ENCODE measurements around the gene PLXNA2. TPM values are rescaled to one million over a fixed set of nuclear protein-coding genes. Genes with fewer than 3 reads are reported as not detected.

Gene PLXNA2
- total RNA-seq, 1 donor from 2014 or later = 17.7 TPM

DNA sequence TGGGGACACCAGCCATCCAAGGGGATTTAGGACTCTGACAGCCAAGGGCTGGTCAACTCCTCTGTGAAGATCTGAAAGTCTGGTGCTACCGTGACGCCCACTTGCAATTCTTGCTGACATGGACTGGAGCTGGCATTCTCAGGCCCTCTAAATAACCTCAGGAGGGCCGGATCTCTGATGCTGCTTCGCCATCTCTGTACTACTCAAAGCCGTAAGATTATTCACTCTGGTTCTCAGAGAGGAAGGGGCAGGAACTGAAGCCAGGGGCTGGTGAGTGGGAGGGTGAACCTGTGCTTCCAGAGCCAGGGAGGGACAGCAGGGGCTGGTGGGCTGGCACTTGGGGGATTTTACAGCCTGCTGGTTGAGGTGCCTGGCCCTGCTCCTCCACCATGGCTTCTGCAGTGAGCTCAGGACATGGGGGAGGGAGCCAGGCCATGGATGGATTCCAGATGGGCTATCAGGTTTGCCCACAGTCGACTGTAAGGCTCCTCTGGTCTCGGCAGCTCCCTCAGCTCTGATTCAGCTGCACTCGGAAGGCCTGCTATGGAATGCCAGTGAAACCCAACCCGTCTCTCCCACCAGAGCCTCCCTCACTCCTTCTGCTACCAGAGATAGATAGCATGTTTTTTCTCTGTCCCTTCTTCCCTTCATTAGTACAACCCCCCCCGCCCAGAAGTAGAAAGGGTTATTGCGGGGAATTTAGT is 84.5 kb downstream of the PLXNA2 start:
- no peak overlapping the region for H2AFZ ChIP-seq (ENCODE audit: low read depth, low read length)
- no peak overlapping the region for H3K27ac ChIP-seq (ENCODE audit: low read depth, low read length)
- no peaks in the 10 kb centered on the region for H3K9me3 Mint-ChIP-seq (ENCODE audit: unreplicated experiment)
- H3K79me2 ChIP-seq (ENCODE audit: insufficient read depth, low read length) = no peaks in the 10 kb centered on the region
- no peak overlapping the region for H3K4me3 ChIP-seq (ENCODE audit: insufficient read depth, low read depth, low read length)
- peaks cover 29% of the 10 kb centered on the region for H3K4me1 Mint-ChIP-seq (ENCODE audit: low read depth, unreplicated experiment)
- H3K36me3 Mint-ChIP-seq (ENCODE audit: low read depth, unreplicated experiment) = peaks cover 4% of the 10 kb centered on the region
- no peak for TF ChIP-seq EZH2 (IDR thresholded peaks at IDR 0.05; ENCODE audit: insufficient read depth, low read length)
- TF ChIP-seq, protein P1, sequence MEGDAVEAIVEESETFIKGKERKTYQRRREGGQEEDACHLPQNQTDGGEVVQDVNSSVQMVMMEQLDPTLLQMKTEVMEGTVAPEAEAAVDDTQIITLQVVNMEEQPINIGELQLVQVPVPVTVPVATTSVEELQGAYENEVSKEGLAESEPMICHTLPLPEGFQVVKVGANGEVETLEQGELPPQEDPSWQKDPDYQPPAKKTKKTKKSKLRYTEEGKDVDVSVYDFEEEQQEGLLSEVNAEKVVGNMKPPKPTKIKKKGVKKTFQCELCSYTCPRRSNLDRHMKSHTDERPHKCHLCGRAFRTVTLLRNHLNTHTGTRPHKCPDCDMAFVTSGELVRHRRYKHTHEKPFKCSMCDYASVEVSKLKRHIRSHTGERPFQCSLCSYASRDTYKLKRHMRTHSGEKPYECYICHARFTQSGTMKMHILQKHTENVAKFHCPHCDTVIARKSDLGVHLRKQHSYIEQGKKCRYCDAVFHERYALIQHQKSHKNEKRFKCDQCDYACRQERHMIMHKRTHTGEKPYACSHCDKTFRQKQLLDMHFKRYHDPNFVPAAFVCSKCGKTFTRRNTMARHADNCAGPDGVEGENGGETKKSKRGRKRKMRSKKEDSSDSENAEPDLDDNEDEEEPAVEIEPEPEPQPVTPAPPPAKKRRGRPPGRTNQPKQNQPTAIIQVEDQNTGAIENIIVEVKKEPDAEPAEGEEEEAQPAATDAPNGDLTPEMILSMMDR (IDR thresholded peaks at IDR 0.05; ENCODE audit: insufficient read depth, low read depth, low read length) = no peak
- H3K9me3 ChIP-seq (ENCODE audit: insufficient read depth, low read depth, low read length) = no peaks in the 10 kb centered on the region
- FAIRE-seq = no peak
- peak; percentile 89 for DNase-seq (ENCODE audit: low read depth)
- peak overlapping the region; percentile 25 for H3K9ac ChIP-seq (ENCODE audit: low read length)
- H3K4me1 ChIP-seq (ENCODE audit: insufficient read depth, low read length) = peaks cover 40% of the 10 kb centered on the region
- H3K36me3 ChIP-seq (ENCODE audit: insufficient read depth, low read length) = no peaks in the 10 kb centered on the region
- H3K27ac Mint-ChIP-seq (ENCODE audit: unreplicated experiment) = peak overlapping the region; percentile 42
- H3K27me3 ChIP-seq (ENCODE audit: insufficient read depth, low read length) = no peaks in the 10 kb centered on the region
- H3K4me2 ChIP-seq (ENCODE audit: low read length) = peak overlapping the region; percentile 42
- H3K4me3 Mint-ChIP-seq (ENCODE audit: unreplicated experiment) = peak overlapping the region; percentile 21
- no peaks in the 10 kb centered on the region for H4K20me1 ChIP-seq (ENCODE audit: insufficient read depth, low read length)
- H3K27me3 Mint-ChIP-seq (ENCODE audit: low read depth, unreplicated experiment) = peaks cover 24% of the 10 kb centered on the region

DNA sequence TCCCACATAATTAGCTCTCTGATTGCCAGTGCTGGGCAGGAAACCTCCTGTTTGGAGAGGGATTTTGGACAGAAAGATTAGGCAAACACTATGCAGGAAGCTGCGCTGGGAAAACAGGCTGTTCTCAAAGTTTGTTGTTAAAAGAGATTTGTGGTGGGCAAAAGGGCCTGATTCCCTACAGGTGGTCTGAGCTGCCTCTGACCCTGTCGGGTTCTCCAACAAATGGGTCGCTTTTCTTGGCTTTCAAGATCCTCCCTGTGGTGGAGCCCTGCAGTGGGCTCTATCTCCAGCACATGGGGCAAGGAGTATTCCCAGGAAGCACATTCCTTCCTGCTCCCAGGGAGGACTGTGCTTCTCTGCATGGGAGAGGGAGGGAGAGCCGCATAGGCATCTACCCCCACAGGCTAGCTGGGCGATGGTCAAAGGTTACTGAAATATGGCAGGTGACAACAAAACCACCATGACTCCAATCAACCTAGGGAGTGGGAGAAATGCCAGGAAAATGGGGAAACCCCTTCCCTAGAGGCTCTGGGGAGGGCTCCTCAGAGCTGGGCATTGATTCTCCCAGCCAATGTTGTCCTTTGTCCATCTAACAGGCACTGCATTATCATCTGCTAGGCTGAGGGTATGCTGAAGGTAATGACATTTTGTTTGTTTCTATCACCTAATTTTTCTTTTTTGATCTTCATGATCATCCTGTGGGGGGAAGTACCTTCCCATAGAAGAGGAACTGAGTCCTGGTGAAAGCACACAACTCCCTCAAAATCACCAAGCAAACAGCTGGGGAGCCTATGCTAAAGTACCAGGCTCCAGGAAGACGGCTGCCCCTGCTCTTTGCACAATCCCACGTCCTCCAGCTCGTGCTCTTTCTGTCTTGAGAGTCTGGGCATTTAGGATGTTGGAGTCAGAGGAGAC is 85.3 kb downstream of the PLXNA2 start:
- no peak overlapping the region for H3K27ac ChIP-seq (ENCODE audit: low read depth, low read length)
- no peak overlapping the region for H3K4me3 ChIP-seq (ENCODE audit: insufficient read depth, low read depth, low read length)
- H3K9me3 ChIP-seq (ENCODE audit: insufficient read depth, low read depth, low read length) = no peaks in the 10 kb centered on the region
- peaks cover 40% of the 10 kb centered on the region for H3K4me1 ChIP-seq (ENCODE audit: insufficient read depth, low read length)
- no peaks in the 10 kb centered on the region for H3K27me3 ChIP-seq (ENCODE audit: insufficient read depth, low read length)
- H3K9ac ChIP-seq (ENCODE audit: low read length) = no peak overlapping the region
- Mint-ChIP-seq H3K27ac (ENCODE audit: unreplicated experiment) (peak overlapping the region; percentile 42), H3K4me3 (ENCODE audit: unreplicated experiment) (no peak overlapping the region), H3K4me1 (ENCODE audit: low read depth, unreplicated experiment) (peaks cover 29% of the 10 kb centered on the region), H3K27me3 (ENCODE audit: low read depth, unreplicated experiment) (peaks cover 25% of the 10 kb centered on the region), H3K36me3 (ENCODE audit: low read depth, unreplicated experiment) (peaks cover 3% of the 10 kb centered on the region), H3K9me3 (ENCODE audit: unreplicated experiment) (no peaks in the 10 kb centered on the region)
- FAIRE-seq = no peak
- no peak for DNase-seq (ENCODE audit: low read depth)
- H3K4me2 ChIP-seq (ENCODE audit: low read length) = peak overlapping the region; percentile 42
- no peaks in the 10 kb centered on the region for H4K20me1 ChIP-seq (ENCODE audit: insufficient read depth, low read length)
- no peak overlapping the region for H2AFZ ChIP-seq (ENCODE audit: low read depth, low read length)
- TF ChIP-seq EZH2 (IDR thresholded peaks at IDR 0.05; ENCODE audit: insufficient read depth, low read length) = no peak
- TF ChIP-seq, protein P1 (IDR thresholded peaks at IDR 0.05; ENCODE audit: insufficient read depth, low read depth, low read length) = no peak
- H3K79me2 ChIP-seq (ENCODE audit: insufficient read depth, low read length) = no peaks in the 10 kb centered on the region
- H3K36me3 ChIP-seq (ENCODE audit: insufficient read depth, low read length) = no peaks in the 10 kb centered on the region

Data from astrocyte (in vitro differentiated cells and primary cell).